Endodermal cell (in vitro differentiated cells): Measurements from ENCODE around the gene SLC8B1. TPM values are rescaled to one million over a fixed set of nuclear protein-coding genes. Genes with fewer than 3 reads are reported as not detected.

ENCODE experiments used
- DNase-seq: peaks from one replicate; pipeline ENCODE4 v3.0.0-alpha.2; 2017
- H3K27ac ChIP-seq: 2 replicates; pipeline ENCODE4 v1.5.1; 2013; ENCODE audit warnings: mild to moderate bottlenecking, low read depth, low read length, moderate library complexity
- H3K27me3 ChIP-seq: 2 replicates; pipeline ENCODE4 v1.6.1; 2013; ENCODE audit warnings: mild to moderate bottlenecking, low read length, moderate library complexity; ENCODE audit not compliant: insufficient read depth, control insufficient read depth, poor library complexity, severe bottlenecking
- H3K36me3 ChIP-seq: 2 replicates; pipeline ENCODE4 v1.7.0; 2013; ENCODE audit warnings: mild to moderate bottlenecking, low read length, moderate library complexity; ENCODE audit not compliant: control insufficient read depth, insufficient read depth
- H3K4me1 ChIP-seq: one replicate; pipeline ENCODE4 v1.7.0; 2013; ENCODE audit warnings: low read length; ENCODE audit not compliant: control insufficient read depth, insufficient read depth
- H3K4me3 ChIP-seq: 2 replicates; pipeline ENCODE4 v1.5.1; 2013; ENCODE audit warnings: mild to moderate bottlenecking, low read length, moderate library complexity
- H3K9ac ChIP-seq: 2 replicates; pipeline ENCODE4 v1.6.1; 2013; ENCODE audit warnings: mild to moderate bottlenecking, low read length, moderate library complexity; ENCODE audit not compliant: poor library complexity, severe bottlenecking; ENCODE audit errors: extremely low read depth
- H3K9me3 ChIP-seq: 2 replicates; pipeline ENCODE4 v1.6.1; 2013; ENCODE audit warnings: mild to moderate bottlenecking, low read length, moderate library complexity; ENCODE audit not compliant: control insufficient read depth
- H3K27ac Mint-ChIP-seq: 2 replicates; pipeline ENCODE4 v1.8.0; 2020; ENCODE audit warnings: mixed read lengths
- H3K27me3 Mint-ChIP-seq: 2 replicates; pipeline ENCODE4 v1.8.0; 2021; ENCODE audit warnings: mild to moderate bottlenecking, mixed read lengths; ENCODE audit not compliant: insufficient read depth
- H3K36me3 Mint-ChIP-seq: 2 replicates; pipeline ENCODE4 v1.8.0; 2020; ENCODE audit warnings: low read depth, mixed read lengths
- H3K4me1 Mint-ChIP-seq: 2 replicates; pipeline ENCODE4 v1.8.0; 2020; ENCODE audit warnings: mixed read lengths
- H3K4me3 Mint-ChIP-seq: 2 replicates; pipeline ENCODE4 v1.8.0; 2020; ENCODE audit warnings: mild to moderate bottlenecking, moderate library complexity, mixed read lengths
- H3K9me3 Mint-ChIP-seq: 2 replicates; pipeline ENCODE4 v1.8.0; 2020; ENCODE audit warnings: mild to moderate bottlenecking, mixed read lengths
- CTCF ChIP-seq: fragments of 200-600 bp; sonication (generic); conservative IDR thresholded peaks from 2 replicates; pipeline ENCODE4 v1.5.0; 2021; ENCODE audit warnings: antibody characterized with exemption, mild to moderate bottlenecking
- WGBS, 2 experiments: methylation state at CpG; one replicate each; pipeline versions ENCODE4 v1.1.5 to v1.1.7; 2013; ENCODE audit warnings: missing lambda C conversion rate in 2 of 2, mixed read lengths in 1 of 2; ENCODE audit not compliant: insufficient coverage in 1 of 2, insufficient read length in 1 of 2; 5-methylcytosine and 5-hydroxymethylcytosine counted together
- microRNA-seq: library from miRNA; unstranded; fragments of <30 nt; microRNA quantifications from one replicate; pipeline ENCODE4 v1.2.0, GENCODE V29; 2020; ENCODE audit warnings: borderline microRNAs expressed
- total RNA-seq, 2 donors: library from RNA; stranded (reverse); fragmentation: NEBNext Ultra II Directional in 1 of 2; extraction: Animal tissue kit (Norgen Biotek cat#: 25700) in 1 of 2; gene quantifications; 2 replicates in 1 of 2; 3 replicates in 1 of 2; pipeline ENCODE4 v1.2.1, GENCODE V29; 2021

The SLC8B1 gene
- total RNA-seq, 2 donors from 2014 or later: 6.9 to 9.1 TPM

GRCh38 chr12:113250045-113250444, 84.9 kb downstream of the SLC8B1 start:
- 94 to 98% methylated on average over 6 of the region's 6 CpGs for WGBS, 2 experiments
- no peak overlapping the region for H3K27ac Mint-ChIP-seq

GRCh38 chr12:113249546-113249945, 85.4 kb downstream of the SLC8B1 start:
- Histone ChIP-seq H3K4me3 (no peak overlapping the region), H3K27me3 (peaks cover 92% of the 10 kb centered on the region), H3K9ac (no peak overlapping the region), H3K9me3 (peaks cover 13% of the 10 kb centered on the region), H3K36me3 (no peaks in the 10 kb centered on the region), H3K4me1 (peaks cover 12% of the 10 kb centered on the region), H3K27ac (no peak overlapping the region)
- TF ChIP-seq CTCF: no peak
- no peak for DNase-seq
- Mint-ChIP-seq H3K27me3 (peaks cover 87% of the 10 kb centered on the region), H3K4me1 (peaks cover 23% of the 10 kb centered on the region), H3K9me3 (peaks cover 7% of the 10 kb centered on the region), H3K4me3 (no peak overlapping the region), H3K27ac (no peak overlapping the region), H3K36me3 (no peaks in the 10 kb centered on the region)
- 93 to 98% methylated on average over 9 to 12 of the region's 12 CpGs for WGBS, 2 experiments

More at GRCh38 chr12:113250045-113250444, 84.9 kb downstream of the SLC8B1 start:
- Histone ChIP-seq H3K27me3 (peaks cover 94% of the 10 kb centered on the region), H3K27ac (no peak overlapping the region), H3K9me3 (peaks cover 18% of the 10 kb centered on the region), H3K36me3 (no peaks in the 10 kb centered on the region), H3K9ac (no peak overlapping the region), H3K4me1 (peaks cover 12% of the 10 kb centered on the region), H3K4me3 (no peak overlapping the region)
- Mint-ChIP-seq H3K9me3 (peaks cover 9% of the 10 kb centered on the region), H3K36me3 (no peaks in the 10 kb centered on the region), H3K27me3 (peaks cover 89% of the 10 kb centered on the region), H3K4me3 (no peak overlapping the region), H3K4me1 (peaks cover 20% of the 10 kb centered on the region)
- TF ChIP-seq CTCF: no peak
- no peak for DNase-seq

- no peak overlapping the region for H3K4me3 ChIP-seq
- H3K4me1 Mint-ChIP-seq: peaks cover 24% of the 10 kb centered on the region
- H3K4me3 Mint-ChIP-seq: no peak overlapping the region
- H3K27ac ChIP-seq: no peak overlapping the region
- H3K4me1 ChIP-seq: peaks cover 12% of the 10 kb centered on the region
- peaks cover 4% of the 10 kb centered on the region for H3K9me3 Mint-ChIP-seq
- no peaks in the 10 kb centered on the region for H3K36me3 Mint-ChIP-seq
- H3K9ac ChIP-seq: no peak overlapping the region
- DNase-seq: no peak
- H3K27ac Mint-ChIP-seq: no peak overlapping the region
- no peaks in the 10 kb centered on the region for H3K36me3 ChIP-seq
- no peak for TF ChIP-seq CTCF
- peaks cover 92% of the 10 kb centered on the region for H3K27me3 ChIP-seq
- H3K27me3 Mint-ChIP-seq: peaks cover 87% of the 10 kb centered on the region
- WGBS, 2 experiments: 94 to 100% methylated on average over 5 to 11 of the region's 11 CpGs
- peaks cover 7% of the 10 kb centered on the region for H3K9me3 ChIP-seq
Observed at GRCh38 chr12:113248842-113249435, 86.0 kb downstream of the SLC8B1 start.

Small RNA genes within 50 kb of the gene (microRNA-seq; reads per million reads assigned to microRNA genes)
- gene MIR6762: not detected

Other genes with a start within 250 kb of the SLC8B1 start
- 1 to 10 TPM in 1 of 2 donors, under 1 TPM in 1; 0.77 to 1.4 TPM for gene RASAL1, start 199.3 kb downstream of the SLC8B1 start, total RNA-seq
- gene CFAP73, start 185.4 kb downstream of the SLC8B1 start, total RNA-seq: not detected
- 10 to 100 TPM; 68.1 to 69.0 TPM for gene DDX54, start 149.6 kb downstream of the SLC8B1 start, total RNA-seq
- gene RITA1, start 149.4 kb downstream of the SLC8B1 start, total RNA-seq: 10 to 100 TPM; 18.8 to 20.3 TPM
- gene TPCN1, start 113.6 kb downstream of the SLC8B1 start, total RNA-seq: 10 to 100 TPM; 18.9 to 30.8 TPM
- 10 to 100 TPM; 19.6 to 27.6 TPM for gene PLBD2, start 23.5 kb upstream of the SLC8B1 start, total RNA-seq
- not detected for gene SDS, start 68.8 kb upstream of the SLC8B1 start, total RNA-seq
- 1 to 10 TPM; 2.4 to 5.7 TPM for gene SDSL, start 87.3 kb upstream of the SLC8B1 start, total RNA-seq
- under 1 TPM in 1 of 2 donors, not detected in 1; 0.18 TPM for gene LHX5, start 136.8 kb upstream of the SLC8B1 start, total RNA-seq